NB4 (cell line): ENCODE data around the gene CD82.

ENCODE experiments used
- POLR2A ChIP-seq: IDR thresholded peaks from 2 replicates; pipeline ENCODE4 v1.6.1; 2011; ENCODE audit warnings: mild to moderate bottlenecking; ENCODE audit not compliant: insufficient read length; ENCODE audit errors: extremely low read depth
- TF ChIP-seq, protein P1 (sequence below): IDR thresholded peaks from one replicate; pipeline ENCODE4 v1.5.1; 2012; ENCODE audit warnings: low read depth, low read length

DNA sequence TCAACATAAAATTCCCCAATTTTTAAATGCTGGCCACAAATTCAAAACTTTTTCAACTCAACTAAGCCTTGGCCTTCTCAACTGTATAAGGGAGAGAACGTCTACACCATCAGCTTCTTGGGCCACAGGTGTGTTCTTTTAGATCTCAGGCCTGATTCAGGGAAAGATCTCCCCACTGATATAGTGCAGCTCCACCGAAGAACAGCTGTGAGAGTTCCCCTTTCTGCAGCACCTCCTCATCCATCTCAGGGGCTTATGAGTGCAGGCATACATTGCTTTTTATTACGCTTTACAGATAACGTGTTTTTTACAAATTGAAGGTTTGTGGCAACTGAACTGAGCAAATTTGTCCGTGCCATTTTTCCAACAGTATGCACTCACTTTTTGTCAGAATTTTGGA lies 8.0 kb upstream of the CD82 start:
- TF ChIP-seq POLR2A = no peak
- TF ChIP-seq, protein P1, sequence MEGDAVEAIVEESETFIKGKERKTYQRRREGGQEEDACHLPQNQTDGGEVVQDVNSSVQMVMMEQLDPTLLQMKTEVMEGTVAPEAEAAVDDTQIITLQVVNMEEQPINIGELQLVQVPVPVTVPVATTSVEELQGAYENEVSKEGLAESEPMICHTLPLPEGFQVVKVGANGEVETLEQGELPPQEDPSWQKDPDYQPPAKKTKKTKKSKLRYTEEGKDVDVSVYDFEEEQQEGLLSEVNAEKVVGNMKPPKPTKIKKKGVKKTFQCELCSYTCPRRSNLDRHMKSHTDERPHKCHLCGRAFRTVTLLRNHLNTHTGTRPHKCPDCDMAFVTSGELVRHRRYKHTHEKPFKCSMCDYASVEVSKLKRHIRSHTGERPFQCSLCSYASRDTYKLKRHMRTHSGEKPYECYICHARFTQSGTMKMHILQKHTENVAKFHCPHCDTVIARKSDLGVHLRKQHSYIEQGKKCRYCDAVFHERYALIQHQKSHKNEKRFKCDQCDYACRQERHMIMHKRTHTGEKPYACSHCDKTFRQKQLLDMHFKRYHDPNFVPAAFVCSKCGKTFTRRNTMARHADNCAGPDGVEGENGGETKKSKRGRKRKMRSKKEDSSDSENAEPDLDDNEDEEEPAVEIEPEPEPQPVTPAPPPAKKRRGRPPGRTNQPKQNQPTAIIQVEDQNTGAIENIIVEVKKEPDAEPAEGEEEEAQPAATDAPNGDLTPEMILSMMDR = no peak
